Measurements from ENCODE around the gene MXD4. TPM values are rescaled to one million over a fixed set of nuclear protein-coding genes. Genes with fewer than 3 reads are reported as not detected.

Gene MXD4
- total RNA-seq, 1 experiment from 2014 or later, result 22.0 TPM

DNA sequence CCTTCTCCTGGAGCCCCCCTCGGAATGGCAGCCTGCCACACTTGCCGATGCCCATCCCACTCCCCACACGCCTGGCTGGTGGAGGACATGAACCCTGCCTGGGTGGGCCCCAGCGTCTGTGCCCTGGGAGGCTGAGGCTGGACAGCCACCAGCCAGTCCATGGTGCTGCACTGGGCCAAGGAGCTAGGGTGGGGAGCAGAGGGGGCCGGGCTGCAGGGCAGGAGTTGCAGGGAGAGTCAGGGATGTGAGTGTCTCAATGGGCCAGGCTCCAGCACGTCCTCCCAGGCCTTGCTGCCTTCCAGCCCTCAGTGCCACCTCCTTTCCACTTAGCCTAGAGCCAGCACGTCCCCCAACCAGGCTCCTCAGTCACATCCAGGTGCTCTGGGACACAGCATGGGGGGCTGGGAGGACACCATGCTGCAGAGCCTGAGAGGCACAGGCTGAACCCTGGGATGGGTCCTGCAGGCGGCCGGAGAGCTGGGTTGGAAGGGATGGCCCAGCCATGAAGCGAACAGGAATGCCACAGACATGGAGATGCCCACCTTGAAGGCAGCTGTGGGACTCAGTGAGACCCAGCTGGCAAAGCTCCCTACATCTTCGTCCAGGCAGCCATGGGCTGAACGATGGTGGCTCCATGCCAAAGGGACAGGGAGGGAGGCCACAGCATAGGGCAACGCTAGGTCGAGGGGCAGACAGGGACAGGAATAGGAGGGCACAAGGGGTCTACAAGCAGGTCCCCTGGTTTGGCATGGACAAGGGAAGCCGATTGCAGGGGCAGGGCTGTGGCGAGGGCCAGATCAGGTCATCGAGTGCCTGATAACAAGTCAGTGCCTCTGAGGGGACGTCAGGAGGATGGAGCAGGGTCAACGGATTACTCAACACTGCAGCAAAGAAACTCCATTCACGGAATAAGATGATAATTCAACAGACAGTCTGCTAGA is 30.1 kb upstream of the MXD4 start:
- TF ChIP-seq JUND (IDR thresholded peaks at IDR 0.05), result no peak
- TF ChIP-seq SP1 (IDR thresholded peaks at IDR 0.05; ENCODE audit: low read depth), result no peak
- no peak for TF ChIP-seq FOSL1 (IDR thresholded peaks at IDR 0.05; ENCODE audit: low read depth)
- TF ChIP-seq CEBPB (IDR thresholded peaks at IDR 0.05; ENCODE audit: low read depth), result no peak
- TF ChIP-seq ZNF274 (IDR thresholded peaks at IDR 0.05; ENCODE audit: low read depth, low read length), result no peak
- TF ChIP-seq RAD21 (IDR thresholded peaks at IDR 0.05; ENCODE audit: low read depth), result no peak
- BruUV-seq (replicated peaks), result no TSS peak
- no peak for ATAC-seq
- intact Hi-C loops (cut with micrococcal nuclease), result no loop called here
- H3K79me2 ChIP-seq (ENCODE audit: insufficient read depth, low read length), result no peaks in the 10 kb centered on the region
- no peaks in the 10 kb centered on the region for H3K9me2 ChIP-seq (ENCODE audit: insufficient read depth)
- RAD21 ChIA-PET (ENCODE audit: low non-redundant PET in 1 of 2, low total read pairs in 2 of 2, uncharacterized antibody in 2 of 2, unreplicated experiment in 2 of 2), result interaction anchor here in 1 of 2 experiments (1.0 kb wide), 1 partner anchor 121 kb away, joined by 3 read pairs; no protein-coding TSS in a partner anchor
- H3K9ac ChIP-seq (ENCODE audit: low read length), result no peak overlapping the region
- CTCF ChIA-PET, result no interaction called here
- no peaks in the 10 kb centered on the region for H3K4me1 ChIP-seq (ENCODE audit: control insufficient read depth in 1 of 2, insufficient read depth in 2 of 2, low read length in 2 of 2)
- H3K27ac ChIP-seq (ENCODE audit: low read depth, low read length), result no peak overlapping the region
- no peaks in the 10 kb centered on the region for H3K9me3 ChIP-seq (ENCODE audit: control insufficient read depth in 1 of 2, insufficient read depth in 1 of 2, low read depth in 1 of 2, low read length in 2 of 2)
- POLR2A ChIA-PET, result no interaction called here
- H4K20me1 ChIP-seq (ENCODE audit: insufficient read depth), result no peaks in the 10 kb centered on the region
- DNase-seq (ENCODE audit: low read depth, low spot score), result no peak
- H2AFZ ChIP-seq (ENCODE audit: low read depth, low read length, poor library complexity, severe bottlenecking), result no peak overlapping the region
- H3K36me3 ChIP-seq (ENCODE audit: control insufficient read depth in 1 of 2, insufficient read depth in 2 of 2, low read length in 2 of 2), result no peaks in the 10 kb centered on the region
- no peak overlapping the region for H3K4me2 ChIP-seq (ENCODE audit: low read length)
- H3K4me3 ChIP-seq (replicated peaks in 1 of 2; ENCODE audit: low read depth in 1 of 2, low read length in 2 of 2), result no peak overlapping the region
- H3K27me3 ChIP-seq (ENCODE audit: insufficient read depth, low read length), result no peaks in the 10 kb centered on the region

DNA sequence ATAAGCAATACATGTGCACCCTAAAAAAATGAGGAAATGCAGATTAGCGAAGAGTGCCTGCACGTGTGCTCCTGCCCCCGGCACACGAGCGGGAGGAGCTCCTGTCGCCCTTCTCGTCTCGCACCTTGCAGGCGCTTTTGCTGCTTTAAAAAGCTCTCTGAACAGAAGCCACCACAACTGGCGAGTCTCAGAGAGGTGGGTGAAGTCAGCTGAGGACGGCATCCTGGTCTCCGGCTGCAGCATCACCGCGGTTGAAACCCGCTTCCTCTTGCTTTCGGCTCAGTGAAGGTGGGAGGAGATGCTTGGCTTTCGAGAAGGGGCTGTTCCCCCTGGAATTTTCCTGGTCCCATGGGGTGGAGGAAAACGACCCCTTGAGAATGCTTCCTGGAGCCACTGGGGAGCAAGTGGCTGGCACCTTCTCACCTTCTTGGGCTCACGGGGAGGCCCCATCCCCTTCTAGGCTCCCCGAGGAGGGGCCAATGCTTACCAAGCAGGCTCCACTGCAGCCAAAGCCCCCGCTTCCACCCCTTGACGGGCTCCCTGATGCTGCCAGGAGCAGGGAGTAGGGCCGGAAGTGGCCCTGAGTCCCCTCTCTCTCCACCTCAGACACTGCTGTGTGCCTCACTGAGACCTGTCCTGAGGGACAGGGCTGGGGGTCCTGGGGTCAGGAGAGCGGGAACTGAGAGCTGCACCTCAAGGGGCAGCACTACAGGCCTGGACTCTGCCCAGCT is 29.2 kb upstream of the MXD4 start:
- DNase-seq (ENCODE audit: low read depth, low spot score) (no peak), ATAC-seq (no peak)
- BruUV-seq (replicated peaks), result no TSS peak
- Histone ChIP-seq H4K20me1 (ENCODE audit: insufficient read depth) (no peaks in the 10 kb centered on the region), H3K4me3 (replicated peaks in 1 of 2; ENCODE audit: low read depth in 1 of 2, low read length in 2 of 2) (no peak overlapping the region), H3K27ac (ENCODE audit: low read depth, low read length) (no peak overlapping the region), H3K27me3 (ENCODE audit: insufficient read depth, low read length) (no peaks in the 10 kb centered on the region), H3K9ac (ENCODE audit: low read length) (no peak overlapping the region), H3K4me2 (ENCODE audit: low read length) (no peak overlapping the region), H3K9me2 (ENCODE audit: insufficient read depth) (no peaks in the 10 kb centered on the region), H3K36me3 (ENCODE audit: control insufficient read depth in 1 of 2, insufficient read depth in 2 of 2, low read length in 2 of 2) (no peaks in the 10 kb centered on the region), H3K9me3 (ENCODE audit: control insufficient read depth in 1 of 2, insufficient read depth in 1 of 2, low read depth in 1 of 2, low read length in 2 of 2) (no peaks in the 10 kb centered on the region), H2AFZ (ENCODE audit: low read depth, low read length, poor library complexity, severe bottlenecking) (no peak overlapping the region), H3K79me2 (ENCODE audit: insufficient read depth, low read length) (no peaks in the 10 kb centered on the region), H3K4me1 (ENCODE audit: control insufficient read depth in 1 of 2, insufficient read depth in 2 of 2, low read length in 2 of 2) (no peaks in the 10 kb centered on the region)
- RAD21 ChIA-PET (ENCODE audit: low non-redundant PET in 1 of 2, low total read pairs in 2 of 2, uncharacterized antibody in 2 of 2, unreplicated experiment in 2 of 2), result no interaction called here
- CTCF ChIA-PET, result no interaction called here
- POLR2A ChIA-PET, result no interaction called here
- intact Hi-C loops (cut with micrococcal nuclease), result no loop called here
- no peak for TF ChIP-seq SRF (IDR thresholded peaks at IDR 0.05; ENCODE audit: low read depth)
- TF ChIP-seq, protein P1, sequence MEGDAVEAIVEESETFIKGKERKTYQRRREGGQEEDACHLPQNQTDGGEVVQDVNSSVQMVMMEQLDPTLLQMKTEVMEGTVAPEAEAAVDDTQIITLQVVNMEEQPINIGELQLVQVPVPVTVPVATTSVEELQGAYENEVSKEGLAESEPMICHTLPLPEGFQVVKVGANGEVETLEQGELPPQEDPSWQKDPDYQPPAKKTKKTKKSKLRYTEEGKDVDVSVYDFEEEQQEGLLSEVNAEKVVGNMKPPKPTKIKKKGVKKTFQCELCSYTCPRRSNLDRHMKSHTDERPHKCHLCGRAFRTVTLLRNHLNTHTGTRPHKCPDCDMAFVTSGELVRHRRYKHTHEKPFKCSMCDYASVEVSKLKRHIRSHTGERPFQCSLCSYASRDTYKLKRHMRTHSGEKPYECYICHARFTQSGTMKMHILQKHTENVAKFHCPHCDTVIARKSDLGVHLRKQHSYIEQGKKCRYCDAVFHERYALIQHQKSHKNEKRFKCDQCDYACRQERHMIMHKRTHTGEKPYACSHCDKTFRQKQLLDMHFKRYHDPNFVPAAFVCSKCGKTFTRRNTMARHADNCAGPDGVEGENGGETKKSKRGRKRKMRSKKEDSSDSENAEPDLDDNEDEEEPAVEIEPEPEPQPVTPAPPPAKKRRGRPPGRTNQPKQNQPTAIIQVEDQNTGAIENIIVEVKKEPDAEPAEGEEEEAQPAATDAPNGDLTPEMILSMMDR (IDR thresholded peaks at IDR 0.05 in 2 of 3, conservative IDR thresholded peaks at IDR 0.05 in 1 of 3; ENCODE audit: borderline replicate concordance in 1 of 3, insufficient read depth in 1 of 3, low read depth in 2 of 3, low read length in 2 of 3), result no peak
- TF ChIP-seq, protein P2, sequence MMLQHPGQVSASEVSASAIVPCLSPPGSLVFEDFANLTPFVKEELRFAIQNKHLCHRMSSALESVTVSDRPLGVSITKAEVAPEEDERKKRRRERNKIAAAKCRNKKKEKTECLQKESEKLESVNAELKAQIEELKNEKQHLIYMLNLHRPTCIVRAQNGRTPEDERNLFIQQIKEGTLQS (IDR thresholded peaks at IDR 0.05), result no peak
- no peak for TF ChIP-seq TCF7L2 (IDR thresholded peaks at IDR 0.05; ENCODE audit: borderline replicate concordance, extremely low read depth, insufficient read depth, insufficient read length)
- TF ChIP-seq, protein P3, sequence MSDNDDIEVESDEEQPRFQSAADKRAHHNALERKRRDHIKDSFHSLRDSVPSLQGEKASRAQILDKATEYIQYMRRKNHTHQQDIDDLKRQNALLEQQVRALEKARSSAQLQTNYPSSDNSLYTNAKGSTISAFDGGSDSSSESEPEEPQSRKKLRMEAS (IDR thresholded peaks at IDR 0.05), result no peak
- no peak for TF ChIP-seq EZH2phosphoT487 (IDR thresholded peaks at IDR 0.05; ENCODE audit: borderline replicate concordance)
- TF ChIP-seq SP1 (IDR thresholded peaks at IDR 0.05; ENCODE audit: low read depth), result no peak
- TF ChIP-seq, protein P4, sequence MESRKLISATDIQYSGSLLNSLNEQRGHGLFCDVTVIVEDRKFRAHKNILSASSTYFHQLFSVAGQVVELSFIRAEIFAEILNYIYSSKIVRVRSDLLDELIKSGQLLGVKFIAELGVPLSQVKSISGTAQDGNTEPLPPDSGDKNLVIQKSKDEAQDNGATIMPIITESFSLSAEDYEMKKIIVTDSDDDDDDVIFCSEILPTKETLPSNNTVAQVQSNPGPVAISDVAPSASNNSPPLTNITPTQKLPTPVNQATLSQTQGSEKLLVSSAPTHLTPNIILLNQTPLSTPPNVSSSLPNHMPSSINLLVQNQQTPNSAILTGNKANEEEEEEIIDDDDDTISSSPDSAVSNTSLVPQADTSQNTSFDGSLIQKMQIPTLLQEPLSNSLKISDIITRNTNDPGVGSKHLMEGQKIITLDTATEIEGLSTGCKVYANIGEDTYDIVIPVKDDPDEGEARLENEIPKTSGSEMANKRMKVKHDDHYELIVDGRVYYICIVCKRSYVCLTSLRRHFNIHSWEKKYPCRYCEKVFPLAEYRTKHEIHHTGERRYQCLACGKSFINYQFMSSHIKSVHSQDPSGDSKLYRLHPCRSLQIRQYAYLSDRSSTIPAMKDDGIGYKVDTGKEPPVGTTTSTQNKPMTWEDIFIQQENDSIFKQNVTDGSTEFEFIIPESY (IDR thresholded peaks at IDR 0.05; ENCODE audit: extremely low read depth, insufficient replicate concordance, low read length), result no peak
- TF ChIP-seq ZNF274 (IDR thresholded peaks at IDR 0.05; ENCODE audit: low read depth, low read length), result no peak
- TF ChIP-seq POLR2A (IDR thresholded peaks at IDR 0.05; ENCODE audit: borderline replicate concordance, extremely low read depth, insufficient read depth, insufficient read length), result no peak
